Esophagus squamous epithelium (tissue), 4 donors: ENCODE data around the gene QSER1.
A peak's percentile ranks its signal among the peaks of the same experiment; 100 is the strongest.

Experiments used
- POLR2A ChIP-seq, 4 donors: fragments of 450-650 bp; IDR thresholded peaks; one replicate each; pipeline ENCODE4 v1.6.1; 2017; ENCODE audit warnings: antibody characterized with exemption in 4 of 4, mild to moderate bottlenecking in 4 of 4, moderate library complexity in 3 of 4
- TF ChIP-seq, protein P1 (sequence below), 6 experiments: fragments of 450-650 bp in 4 of 6; fragments of 200-600 bp in 2 of 6; sonication (generic) in 2 of 6; IDR thresholded peaks; one replicate each; pipeline ENCODE4 v1.5.1; 2016 to 2019; ENCODE audit warnings: antibody characterized with exemption in 6 of 6, mild to moderate bottlenecking in 4 of 6, moderate library complexity in 4 of 6

DNA sequence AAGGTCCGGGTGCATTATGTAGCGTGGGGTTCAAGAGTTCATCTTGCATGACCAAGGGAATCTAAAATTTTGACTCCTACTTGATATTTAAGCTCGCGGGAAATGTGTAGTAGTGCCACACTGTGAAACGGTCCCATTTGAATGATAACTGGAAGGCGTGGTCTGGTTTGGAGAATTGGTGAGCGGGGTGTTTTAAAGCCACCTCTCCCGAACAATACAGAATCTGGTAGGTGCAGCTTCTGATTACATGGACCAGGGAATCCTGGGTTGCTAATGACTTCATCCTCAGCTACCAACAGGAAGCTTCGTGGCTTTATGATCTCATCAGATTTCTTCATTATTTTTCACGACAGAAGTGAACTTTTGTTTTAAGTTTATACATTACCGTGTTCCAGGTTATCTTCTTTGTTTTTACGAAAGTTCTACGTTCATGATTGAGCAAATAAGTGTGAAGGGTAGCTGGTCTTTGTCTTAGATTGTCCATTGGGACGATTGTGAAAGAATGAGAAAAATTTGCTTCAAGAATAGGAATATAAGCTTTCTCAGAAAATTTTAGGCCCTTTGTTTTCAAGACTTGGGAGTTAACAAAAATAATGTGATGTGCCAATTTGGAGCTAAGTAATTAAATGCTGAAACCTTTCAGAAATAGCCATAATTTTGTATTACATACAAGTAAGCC lies 1.7 kb downstream of the QSER1 start:
- TF ChIP-seq, protein P1, sequence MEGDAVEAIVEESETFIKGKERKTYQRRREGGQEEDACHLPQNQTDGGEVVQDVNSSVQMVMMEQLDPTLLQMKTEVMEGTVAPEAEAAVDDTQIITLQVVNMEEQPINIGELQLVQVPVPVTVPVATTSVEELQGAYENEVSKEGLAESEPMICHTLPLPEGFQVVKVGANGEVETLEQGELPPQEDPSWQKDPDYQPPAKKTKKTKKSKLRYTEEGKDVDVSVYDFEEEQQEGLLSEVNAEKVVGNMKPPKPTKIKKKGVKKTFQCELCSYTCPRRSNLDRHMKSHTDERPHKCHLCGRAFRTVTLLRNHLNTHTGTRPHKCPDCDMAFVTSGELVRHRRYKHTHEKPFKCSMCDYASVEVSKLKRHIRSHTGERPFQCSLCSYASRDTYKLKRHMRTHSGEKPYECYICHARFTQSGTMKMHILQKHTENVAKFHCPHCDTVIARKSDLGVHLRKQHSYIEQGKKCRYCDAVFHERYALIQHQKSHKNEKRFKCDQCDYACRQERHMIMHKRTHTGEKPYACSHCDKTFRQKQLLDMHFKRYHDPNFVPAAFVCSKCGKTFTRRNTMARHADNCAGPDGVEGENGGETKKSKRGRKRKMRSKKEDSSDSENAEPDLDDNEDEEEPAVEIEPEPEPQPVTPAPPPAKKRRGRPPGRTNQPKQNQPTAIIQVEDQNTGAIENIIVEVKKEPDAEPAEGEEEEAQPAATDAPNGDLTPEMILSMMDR (IDR thresholded peaks at IDR 0.05): no peak
- peak in 2 of 4 donors; percentile 15 to 61 for TF ChIP-seq POLR2A (IDR thresholded peaks at IDR 0.05)
